NCI-H1048 (cell line): ENCODE measurements around the gene ENAH.

Experiments
- DNase-seq: peaks from one replicate; lab custom pipeline; 2025; lab: John Stamatoyannopoulos, UW

Gene ENAH

GRCh38 chr1:225453797-225454648 is 198.9 kb downstream of the ENAH start:
- DNase-seq = no peak

DNA sequence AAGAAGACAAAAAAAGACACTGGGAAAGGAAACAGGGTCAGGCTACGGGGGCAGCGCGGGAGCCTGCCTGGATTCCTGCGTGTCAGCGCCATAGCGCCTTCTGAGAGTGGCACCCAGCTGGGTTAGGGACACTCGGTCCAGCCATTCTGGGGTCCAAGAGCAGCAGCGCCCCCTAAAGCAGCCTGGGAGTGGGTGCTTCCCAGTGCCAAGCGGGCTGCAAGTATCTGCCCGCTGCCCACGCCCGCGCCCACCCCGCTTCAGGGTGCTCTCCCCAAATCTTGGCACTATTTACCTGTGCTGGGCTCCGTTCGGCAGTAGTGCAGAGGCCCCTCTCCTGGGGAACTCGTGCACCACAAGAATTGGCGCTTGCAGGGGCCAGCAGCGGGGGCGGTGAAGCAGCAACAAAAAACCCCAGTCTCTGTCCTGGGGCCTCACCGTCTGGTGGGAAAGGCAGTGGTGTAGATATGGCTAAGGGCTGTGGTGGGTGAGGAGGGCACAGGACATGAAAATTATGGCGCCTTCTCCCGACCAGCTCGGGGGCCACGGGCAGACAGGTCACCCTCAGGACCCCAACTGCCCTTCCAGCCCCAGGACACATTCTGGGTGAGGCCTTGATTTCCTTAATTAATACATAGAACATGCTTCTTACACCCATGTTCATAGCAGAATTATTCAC is 200.9 kb downstream of the ENAH start:
- no peak for DNase-seq

- no peak for DNase-seq
Measured at GRCh38 chr1:225451340-225451739, 201.6 kb downstream of the ENAH start.

- no peak for DNase-seq
Measured at GRCh38 chr1:225450491-225451191, 202.3 kb downstream of the ENAH start.

DNA sequence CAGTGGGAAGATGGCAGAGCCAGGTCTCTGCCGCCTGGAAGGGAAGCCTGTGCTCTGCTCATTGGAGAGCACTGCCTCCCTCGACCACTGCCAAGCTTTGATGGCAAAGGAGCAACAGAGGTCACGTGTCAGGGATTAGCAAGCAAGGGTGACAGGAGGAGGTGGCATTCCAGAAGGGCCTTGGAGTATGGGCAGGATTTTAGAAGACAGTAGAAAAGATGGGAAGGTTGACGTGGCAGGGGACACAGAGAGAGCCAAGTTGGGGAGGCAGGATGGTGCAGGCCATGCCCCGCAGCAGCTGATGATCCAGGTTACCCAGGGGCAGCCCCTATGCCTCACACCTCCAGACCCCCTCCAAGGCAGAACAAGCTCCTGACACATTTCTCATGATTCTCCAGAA is 203.1 kb downstream of the ENAH start:
- no peak for DNase-seq

DNA sequence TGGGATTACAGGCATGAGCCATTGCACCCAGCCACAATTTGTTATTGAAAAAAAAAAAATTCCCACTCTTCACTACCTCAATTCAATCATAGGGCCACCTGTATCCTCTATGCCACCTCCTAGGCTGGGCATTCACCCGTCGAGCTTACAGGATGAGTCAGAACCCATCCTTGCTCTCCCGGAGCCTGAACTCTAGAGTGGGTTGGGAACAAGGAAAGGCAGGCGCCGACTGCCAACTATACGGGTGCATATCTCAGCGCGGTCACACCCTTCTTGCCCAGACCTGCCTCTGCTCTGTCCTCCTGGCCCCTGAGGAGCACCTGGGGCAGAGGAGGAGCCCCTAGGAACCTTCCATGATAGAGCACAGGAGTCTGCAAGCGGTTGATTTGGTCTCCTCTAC is 203.7 kb downstream of the ENAH start:
- no peak for DNase-seq

DNA sequence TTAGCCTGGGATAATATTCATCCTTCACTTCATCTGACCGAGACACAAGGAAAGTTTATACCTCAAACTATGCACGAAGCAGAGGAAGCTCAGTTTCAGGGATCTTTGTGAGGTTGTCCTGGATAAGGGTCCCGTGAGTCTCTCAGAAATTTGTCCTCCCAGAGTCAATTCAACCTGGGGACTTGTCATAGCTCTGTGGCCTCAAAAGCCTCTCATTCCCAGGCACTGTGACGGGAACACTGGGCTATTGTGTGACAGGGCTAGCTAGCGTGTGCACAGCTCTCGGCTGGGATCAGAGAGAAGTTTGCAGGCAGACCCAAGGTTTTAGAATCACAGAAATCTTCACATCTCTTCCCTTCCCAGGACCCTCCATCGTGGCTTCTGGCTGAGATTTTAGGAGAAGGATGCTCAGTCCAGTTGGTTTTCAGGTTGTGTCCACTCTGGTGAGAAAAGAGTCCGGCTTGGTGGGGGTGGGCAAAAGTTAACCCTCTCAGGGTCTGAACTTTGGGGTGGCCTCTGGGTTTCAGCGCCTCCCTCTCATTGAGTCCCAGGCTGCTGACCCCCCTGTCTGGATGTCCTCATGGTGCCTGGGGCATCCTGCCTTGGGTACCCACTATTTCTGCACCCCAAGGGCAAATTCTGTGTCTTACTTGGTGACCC is 204.6 kb downstream of the ENAH start:
- no peak for DNase-seq

DNA sequence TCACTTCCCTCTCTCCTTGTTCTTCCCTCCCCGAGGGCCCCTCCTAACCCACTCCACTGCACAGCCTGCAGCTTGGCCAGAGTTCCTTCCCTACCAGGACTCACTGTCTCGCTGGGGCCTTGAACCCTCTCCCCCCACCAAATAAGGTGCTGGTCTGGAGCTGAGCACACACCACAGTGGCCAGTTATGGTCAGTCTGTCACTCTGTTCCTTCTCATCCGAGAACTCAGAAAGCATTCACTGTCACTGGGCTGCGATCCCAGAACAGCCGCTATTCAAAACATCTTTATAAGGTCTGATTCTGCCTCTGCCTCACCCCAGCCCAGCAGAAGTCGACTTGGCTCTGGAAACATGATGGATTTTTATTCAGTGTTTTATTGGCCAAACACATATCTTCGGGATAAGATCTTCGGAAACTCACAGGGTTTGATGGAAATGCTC is 205.3 kb downstream of the ENAH start:
- no peak for DNase-seq

DNA sequence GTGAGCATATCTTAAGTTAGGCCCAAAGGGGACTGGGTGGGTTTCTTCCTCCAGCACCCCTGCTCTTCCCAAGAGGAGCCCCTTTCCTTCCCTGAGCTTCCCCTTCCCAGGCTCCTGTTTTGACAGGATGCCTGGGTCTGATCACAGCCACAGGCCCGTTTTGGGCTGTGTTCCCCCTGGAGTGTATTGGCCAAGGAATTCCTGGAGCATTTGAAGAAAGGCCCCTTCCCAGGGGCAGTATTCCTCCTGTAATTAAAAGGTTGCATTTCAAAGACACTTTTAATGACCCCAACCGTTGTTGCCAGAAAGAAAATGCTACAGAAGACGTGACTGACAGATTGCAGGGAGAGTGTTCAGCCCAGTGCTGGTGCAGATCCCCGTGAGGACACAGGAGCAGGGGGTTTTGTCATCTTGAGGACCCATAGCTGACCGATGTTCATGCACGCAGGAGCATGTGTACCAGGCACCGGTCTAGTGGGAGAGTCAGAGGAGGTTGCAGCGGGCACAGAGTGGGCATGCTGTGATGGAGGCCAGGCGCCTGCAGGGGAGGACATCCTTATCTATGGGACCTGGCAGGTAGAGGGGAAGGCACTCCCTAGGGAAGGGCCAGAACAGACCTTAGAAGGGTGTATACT is 205.8 kb downstream of the ENAH start:
- no peak for DNase-seq

DNA sequence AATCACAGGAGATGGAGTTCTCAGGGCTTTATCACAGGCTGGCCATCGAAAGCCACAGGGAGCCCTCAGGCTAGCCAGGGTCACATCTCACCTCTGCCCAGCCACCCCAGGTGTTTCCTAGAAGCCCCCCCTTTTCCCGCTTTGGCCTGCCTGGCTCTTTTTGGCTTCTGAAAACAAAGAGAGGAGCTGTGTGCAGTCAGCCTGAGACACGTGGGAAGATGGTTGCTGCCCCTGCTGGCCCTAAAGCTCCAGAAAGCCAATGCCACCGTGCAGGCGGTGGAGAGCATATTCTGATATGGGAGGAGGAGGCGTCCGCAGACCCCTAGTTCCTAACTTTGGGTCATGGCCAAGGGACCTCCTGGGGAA is 206.3 kb downstream of the ENAH start:
- no peak for DNase-seq

GRCh38 chr1:225445639-225446594 is 207.0 kb downstream of the ENAH start:
- DNase-seq = no peak

DNA sequence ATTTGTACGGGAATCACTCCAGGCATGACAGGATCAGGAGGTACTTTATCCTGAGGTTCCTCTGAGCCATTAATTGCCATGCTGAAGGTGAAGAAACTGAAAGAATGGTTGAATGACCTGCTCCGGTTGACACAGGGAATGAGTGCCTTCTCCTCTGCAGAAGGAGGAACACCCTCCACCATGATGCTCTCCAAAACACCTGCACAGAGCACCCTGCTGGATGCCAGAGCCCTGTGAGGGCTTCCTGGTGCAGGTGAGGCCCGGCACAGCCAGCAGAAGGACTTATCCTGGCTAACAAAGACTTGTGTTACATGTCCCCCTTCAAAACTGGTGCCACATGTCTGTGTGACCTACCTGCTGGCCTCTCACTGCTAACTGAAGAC is 210.8 kb downstream of the ENAH start:
- DNase-seq = no peak

DNA sequence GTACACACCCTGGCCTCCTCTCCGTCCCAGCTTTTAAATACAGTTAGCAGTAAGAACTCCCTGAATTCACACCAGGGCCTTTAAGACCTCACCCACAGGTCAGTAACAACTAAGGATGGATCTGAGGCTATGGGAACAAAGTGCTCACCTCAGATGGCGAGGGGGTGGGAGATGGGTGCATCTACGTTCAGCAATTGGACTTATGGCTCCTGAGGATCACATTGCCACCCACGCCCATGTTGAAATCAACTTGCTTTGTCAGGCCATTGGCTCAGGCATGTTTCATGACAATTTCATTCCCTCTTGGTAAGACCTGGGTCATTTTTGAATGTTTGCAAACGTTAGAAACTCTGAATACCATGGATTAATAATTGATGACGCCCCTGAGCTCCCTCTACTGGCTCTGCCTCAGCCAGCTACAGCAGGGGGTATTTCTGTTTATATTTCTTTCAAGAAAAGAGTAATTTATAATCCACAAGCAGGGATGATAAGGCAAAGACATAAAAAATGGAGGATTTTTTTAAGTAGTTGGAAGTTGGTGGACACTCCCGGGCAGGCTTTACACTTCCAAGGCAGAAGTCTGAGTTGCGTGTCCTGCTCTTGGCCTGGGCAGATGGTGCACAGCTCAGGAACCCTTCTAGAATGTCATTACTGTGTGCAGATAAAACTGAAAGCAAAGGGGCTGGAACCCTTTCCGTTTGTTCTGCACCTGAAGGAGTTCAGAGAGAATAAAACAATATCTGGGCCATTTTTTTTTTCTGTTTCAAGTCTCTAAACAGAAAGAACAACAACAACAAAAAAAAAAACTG is 211.4 kb downstream of the ENAH start:
- DNase-seq = no peak

DNA sequence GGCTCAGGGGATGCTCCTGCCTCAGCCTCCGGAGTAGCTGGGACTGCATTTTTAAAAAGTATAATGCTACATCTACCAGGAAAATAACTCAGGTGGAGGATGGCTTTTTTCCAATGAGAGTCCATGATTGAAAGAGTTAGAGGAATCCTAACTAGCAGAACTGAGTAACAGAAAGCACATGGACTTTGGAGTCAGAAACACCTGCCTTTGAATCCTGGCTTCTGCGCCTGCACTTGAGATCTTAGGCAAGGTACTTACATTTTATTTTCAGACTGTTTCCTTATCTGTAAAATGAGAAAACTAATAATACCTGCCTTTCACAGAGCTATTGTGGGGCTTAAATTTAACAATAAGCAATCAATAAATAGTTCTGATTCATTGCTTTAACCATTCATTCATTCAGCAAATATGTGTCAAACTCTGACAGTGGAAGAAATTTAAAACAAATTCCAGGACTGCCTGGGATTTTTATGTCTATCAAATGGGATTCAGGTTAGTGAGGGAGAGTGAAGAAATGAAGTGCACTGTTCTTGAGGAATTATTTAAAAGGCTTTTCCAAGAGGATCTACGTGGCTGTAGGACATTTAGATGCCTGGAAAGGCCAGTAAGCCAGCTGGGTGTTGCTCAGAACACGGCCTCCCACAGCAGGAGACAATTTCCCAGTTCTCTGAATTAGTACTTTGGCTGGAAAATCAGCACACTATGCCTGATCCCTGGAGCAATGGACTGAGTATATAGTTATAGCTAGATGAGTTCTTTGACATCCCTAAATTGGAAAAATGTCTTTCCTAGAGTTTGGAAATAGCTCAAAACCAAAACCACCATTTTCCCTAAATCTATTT is 212.3 kb downstream of the ENAH start:
- DNase-seq = no peak

DNA sequence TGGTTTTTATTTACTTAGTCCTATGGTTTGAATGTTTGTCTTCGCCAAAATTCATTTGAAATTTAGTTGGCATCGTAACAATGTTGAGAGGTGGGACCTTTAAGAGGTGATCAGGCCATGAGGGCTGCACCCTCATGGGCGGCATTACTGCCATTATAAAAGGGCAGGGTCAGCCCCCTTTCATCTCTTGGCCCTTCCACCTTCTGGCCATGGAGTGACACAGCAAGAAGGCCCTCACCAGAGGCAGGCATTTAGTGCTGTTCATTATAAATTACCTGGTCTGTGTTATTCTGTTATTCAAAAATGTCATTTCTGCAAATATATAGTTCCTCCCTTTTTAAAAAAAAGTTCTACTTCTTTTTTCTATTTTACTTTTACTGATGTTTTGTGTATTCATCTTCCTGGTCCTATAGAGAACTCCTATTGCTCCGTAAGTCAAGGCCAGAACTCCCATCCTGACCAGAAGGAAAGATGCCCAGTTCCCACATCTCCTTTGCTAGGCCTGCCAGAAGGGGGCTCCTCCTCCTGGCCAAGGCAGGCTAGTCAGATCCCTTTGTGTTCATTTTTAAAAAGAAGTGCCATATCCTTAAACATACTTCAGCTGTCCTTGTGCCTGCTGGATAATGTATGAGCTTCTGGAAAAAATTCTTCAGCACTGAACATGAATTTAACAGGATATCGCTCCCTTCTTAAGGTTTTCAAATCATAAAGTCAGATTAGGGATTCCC is 215.0 kb downstream of the ENAH start:
- DNase-seq = no peak
